Left ventricle myocardium inferior (tissue), 1 donor: ENCODE measurements around the gene GNG13. TPM values are rescaled to one million over a fixed set of nuclear protein-coding genes. Genes with fewer than 3 reads are reported as not detected.

Source experiments
- DNase-seq: peaks from one replicate; pipeline ENCODE4 v3.0.0-alpha.2; 2020
- H3K27ac ChIP-seq: fragments of 200-600 bp; replicated peaks from 2 replicates; pipeline ENCODE4 v1.8.0; 2021
- H3K27me3 ChIP-seq: fragments of 200-600 bp; 2 replicates; pipeline ENCODE4 v1.8.0; 2021; ENCODE audit warnings: low read depth
- H3K36me3 ChIP-seq: fragments of 200-600 bp; 2 replicates; pipeline ENCODE4 v1.8.0; 2021
- H3K4me1 ChIP-seq: fragments of 200-600 bp; 2 replicates; pipeline ENCODE4 v1.8.0; 2021
- H3K4me3 ChIP-seq: fragments of 200-600 bp; 2 replicates; pipeline ENCODE4 v1.8.0; 2021; ENCODE audit warnings: mild to moderate bottlenecking, moderate library complexity
- H3K9me3 ChIP-seq: fragments of 200-600 bp; replicated peaks from 2 replicates; pipeline ENCODE4 v1.8.0; 2021
- CTCF ChIP-seq: fragments of 200-600 bp; IDR thresholded peaks from 2 replicates; pipeline ENCODE4 v1.8.0; 2021; ENCODE audit warnings: antibody characterized with exemption, mild to moderate bottlenecking, borderline replicate concordance
- intact Hi-C: fragments of 100-400 bp; cut with micrococcal nuclease; formaldehyde crosslinking; loops from one replicate; pipeline ENCODE4 v1.11.0; 2022
- total RNA-seq: library from RNA; stranded (reverse); fragmentation: NEBNext Ultra II Directional; extraction: Animal tissue kit (Norgen Biotek cat#: 25700); gene quantifications from one replicate; pipeline ENCODE4 v1.2.1, GENCODE V29; 2021
- donor health status: DM: no; HTN: yes; CAD: no; lungs with severe emphysema.

The GNG13 gene
- total RNA-seq, 1 donor from 2014 or later, result not detected

GRCh38 chr16:844638-845350, 44.3 kb upstream of the GNG13 start:
- Histone ChIP-seq H3K36me3 (no peaks in the 10 kb centered on the region), H3K9me3 (no peaks in the 10 kb centered on the region), H3K4me1 (no peaks in the 10 kb centered on the region), H3K27ac (no peak overlapping the region), H3K27me3 (peaks cover 48% of the 10 kb centered on the region), H3K4me3 (no peak overlapping the region)
- no peak for DNase-seq
- intact Hi-C loops, result no loop called here
- no peak for TF ChIP-seq CTCF

GRCh38 chr16:843771-844170, 43.2 kb upstream of the GNG13 start:
- DNase-seq, result no peak
- Histone ChIP-seq H3K36me3 (no peaks in the 10 kb centered on the region), H3K4me1 (no peaks in the 10 kb centered on the region), H3K27ac (no peak overlapping the region), H3K9me3 (no peaks in the 10 kb centered on the region), H3K4me3 (no peak overlapping the region), H3K27me3 (peaks cover 57% of the 10 kb centered on the region)
- TF ChIP-seq CTCF, result no peak
- intact Hi-C loops, result no loop called here

GRCh38 chr16:842711-843560, 42.4 kb upstream of the GNG13 start:
- Histone ChIP-seq H3K27me3 (peaks cover 53% of the 10 kb centered on the region), H3K9me3 (peaks cover 5% of the 10 kb centered on the region), H3K4me3 (no peak overlapping the region), H3K36me3 (no peaks in the 10 kb centered on the region), H3K27ac (no peak overlapping the region), H3K4me1 (no peaks in the 10 kb centered on the region)
- intact Hi-C loops, result no loop called here
- no peak for DNase-seq
- TF ChIP-seq CTCF, result no peak

- intact Hi-C loops, result no loop called here
- DNase-seq, result no peak
- Histone ChIP-seq H3K27me3 (peaks cover 46% of the 10 kb centered on the region), H3K36me3 (no peaks in the 10 kb centered on the region), H3K27ac (no peak overlapping the region), H3K9me3 (peaks cover 14% of the 10 kb centered on the region), H3K4me3 (no peak overlapping the region), H3K4me1 (no peaks in the 10 kb centered on the region)
- TF ChIP-seq CTCF, result no peak
Measured at GRCh38 chr16:842061-842476, 41.5 kb upstream of the GNG13 start.

- peaks cover 46% of the 10 kb centered on the region for H3K27me3 ChIP-seq
- no peak for DNase-seq
Measured at GRCh38 chr16:841455-842060, 41.0 kb upstream of the GNG13 start.

More at GRCh38 chr16:841455-842060, 41.0 kb upstream of the GNG13 start:
- intact Hi-C loops, result no loop called here
- no peak overlapping the region for H3K27ac ChIP-seq
- no peaks in the 10 kb centered on the region for H3K4me1 ChIP-seq
- H3K9me3 ChIP-seq, result peaks cover 19% of the 10 kb centered on the region
- TF ChIP-seq CTCF, result no peak
- H3K36me3 ChIP-seq, result no peaks in the 10 kb centered on the region
- no peak overlapping the region for H3K4me3 ChIP-seq
